ENCODE measurements around the gene ALDH3B1.

The ALDH3B1 gene

DNA sequence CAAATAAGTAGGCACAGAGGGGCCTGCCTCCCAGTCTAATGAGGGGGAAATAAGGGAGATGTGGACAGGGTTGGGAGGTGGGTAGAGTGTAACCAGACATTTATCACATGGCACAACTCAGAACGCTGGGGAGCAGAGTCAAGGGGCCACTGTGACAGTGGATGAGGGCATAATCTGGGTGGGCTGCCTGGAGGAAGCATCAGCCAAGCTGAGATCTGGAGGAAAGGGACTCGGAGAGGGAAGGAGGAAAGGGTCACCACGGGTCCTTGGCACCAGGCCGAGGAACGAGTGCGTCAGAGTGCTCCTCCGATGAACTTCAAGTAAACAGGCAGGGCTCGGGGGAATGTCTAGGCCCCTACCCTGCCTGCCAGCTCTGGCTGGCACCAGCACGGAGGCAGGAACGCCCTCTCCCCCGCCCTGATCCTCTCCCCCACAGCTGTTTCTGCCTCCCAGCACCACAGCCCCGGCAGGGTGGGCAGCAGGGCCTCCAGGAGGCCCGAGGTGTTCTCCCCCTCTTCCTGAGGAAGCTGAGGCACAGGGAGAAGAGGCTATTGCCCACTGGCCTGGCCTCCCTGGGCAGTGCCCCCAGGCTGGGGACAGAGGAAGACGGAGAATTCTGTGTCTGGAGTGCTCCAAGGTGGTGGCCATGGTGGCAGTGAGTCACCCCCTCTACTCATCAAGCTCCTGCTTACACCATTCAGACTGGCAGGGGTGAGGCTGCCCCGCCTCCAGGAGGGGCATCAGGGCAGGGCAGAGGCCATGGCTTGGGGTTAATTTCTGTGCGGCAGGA is 4.2 kb downstream of the ALDH3B1 start:
- DNase-seq: no peak

- DNase-seq: no peak
These were observed 4.9 kb downstream of the ALDH3B1 start for GRCh38 chr11:68014947-68015447.

- DNase-seq: no peak
These were observed 5.3 kb downstream of the ALDH3B1 start for GRCh38 chr11:68015467-68015866.

DNA sequence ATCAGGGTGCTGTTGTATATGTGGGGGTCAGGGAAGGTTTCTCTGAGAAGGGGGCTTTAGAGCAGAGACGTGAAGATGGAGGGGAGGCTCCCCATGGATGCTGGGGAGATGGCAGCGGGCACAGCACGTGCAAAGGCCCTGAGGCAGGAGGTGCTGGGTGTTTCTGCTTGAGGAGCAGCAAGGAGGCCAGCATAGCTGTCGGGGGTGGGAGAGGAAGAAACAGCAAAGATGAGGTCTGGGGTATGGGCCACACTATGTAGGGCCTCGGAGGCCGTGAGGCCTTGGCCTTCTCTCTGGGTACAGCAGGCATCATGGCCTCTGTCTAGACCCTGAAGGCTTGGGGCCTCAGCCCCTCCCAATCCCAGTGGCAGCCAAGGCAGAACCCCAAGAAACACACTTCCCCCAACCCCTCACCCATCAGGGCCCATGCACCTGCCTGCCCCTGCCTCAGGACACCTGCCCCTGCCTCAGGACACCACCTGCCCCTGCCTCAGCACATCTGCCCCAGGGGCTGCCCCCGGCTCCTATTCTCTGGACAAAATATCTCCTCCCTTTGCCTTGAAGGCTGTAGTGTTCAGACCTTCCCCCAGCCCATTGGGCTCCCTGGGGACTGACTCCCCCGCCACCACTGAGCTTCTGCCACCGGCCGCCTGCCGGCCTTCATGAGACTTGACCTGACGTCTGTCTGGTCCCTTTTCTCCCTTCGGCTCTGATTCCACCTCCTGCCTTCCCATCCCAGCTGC is 6.2 kb downstream of the ALDH3B1 start:
- DNase-seq: no peak

- DNase-seq: no peak
These were observed 7.0 kb downstream of the ALDH3B1 start for GRCh38 chr11:68016904-68017817.

GRCh38 chr11:68017980-68018729 is 8.0 kb downstream of the ALDH3B1 start:
- DNase-seq: no peak

- DNase-seq: no peak
These were observed 8.6 kb downstream of the ALDH3B1 start for GRCh38 chr11:68018730-68019190.

GRCh38 chr11:68019486-68019885 is 9.4 kb downstream of the ALDH3B1 start:
- DNase-seq: no peak

DNA sequence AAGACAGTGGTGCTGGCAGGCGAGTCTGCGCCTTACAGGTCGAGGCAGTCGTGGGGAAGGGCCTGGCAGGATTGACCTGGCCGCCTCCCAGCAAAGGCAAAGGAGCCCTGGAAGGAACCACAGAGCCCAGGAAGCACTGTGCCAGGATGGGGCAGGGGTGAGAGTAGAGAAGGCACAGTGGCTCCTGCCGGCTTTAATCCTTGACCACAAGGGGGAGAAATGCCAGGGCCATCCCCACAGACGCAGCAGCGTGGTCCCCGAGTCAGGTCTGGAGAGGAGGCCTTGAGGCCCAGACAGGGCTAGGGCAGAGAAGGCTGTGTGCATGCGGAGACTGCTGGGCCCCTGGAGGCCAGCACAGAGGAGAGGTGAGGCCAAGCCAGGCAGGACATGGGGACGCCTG is 10.4 kb downstream of the ALDH3B1 start:
- no peak for DNase-seq

DNA sequence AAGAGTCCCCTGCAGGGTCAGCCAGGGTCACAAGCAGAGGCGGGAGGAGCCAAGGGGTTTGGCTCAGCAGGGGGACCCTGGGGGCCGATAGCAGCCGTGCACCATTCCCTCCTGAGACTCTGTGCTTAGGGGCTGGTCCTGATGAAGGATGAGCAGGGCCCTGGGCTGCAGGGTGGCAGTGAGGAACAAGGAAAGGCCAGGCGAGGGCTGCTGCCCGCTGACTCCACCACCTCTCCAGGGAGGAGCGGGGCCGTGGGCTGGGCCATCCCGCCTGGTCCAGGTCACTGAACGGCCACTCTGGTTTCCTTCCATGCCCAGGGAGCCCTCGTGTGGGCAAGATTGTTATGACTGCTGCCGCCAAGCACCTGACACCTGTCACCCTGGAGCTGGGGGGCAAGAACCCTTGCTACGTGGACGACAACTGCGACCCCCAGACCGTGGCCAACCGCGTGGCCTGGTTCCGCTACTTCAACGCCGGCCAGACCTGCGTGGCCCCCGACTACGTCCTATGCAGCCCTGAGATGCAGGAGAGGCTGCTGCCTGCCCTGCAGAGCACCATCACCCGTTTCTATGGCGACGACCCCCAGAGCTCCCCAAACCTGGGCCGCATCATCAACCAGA is 11.2 kb downstream of the ALDH3B1 start:
- DNase-seq: no peak

DNA sequence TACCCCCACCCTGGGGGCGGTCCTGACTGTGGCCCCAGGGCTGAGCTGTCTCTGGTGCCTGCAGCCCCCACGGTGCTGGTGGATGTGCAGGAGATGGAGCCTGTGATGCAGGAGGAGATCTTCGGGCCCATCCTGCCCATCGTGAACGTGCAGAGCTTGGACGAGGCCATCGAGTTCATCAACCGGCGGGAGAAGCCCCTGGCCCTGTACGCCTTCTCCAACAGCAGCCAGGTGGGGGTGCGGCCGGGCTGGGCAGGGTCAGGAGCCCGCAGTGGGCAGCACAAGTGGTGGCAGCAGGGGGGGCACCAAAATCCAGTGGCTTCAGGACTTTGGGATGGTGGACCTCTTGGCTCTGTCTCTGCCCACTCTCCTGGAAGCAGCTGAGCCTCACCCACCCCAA is 12.4 kb downstream of the ALDH3B1 start:
- DNase-seq: no peak

- no peak for DNase-seq
These were observed 14.4 kb downstream of the ALDH3B1 start for GRCh38 chr11:68024508-68024907.

- no peak for DNase-seq
These were observed 14.9 kb downstream of the ALDH3B1 start for GRCh38 chr11:68025047-68025446.

GRCh38 chr11:68026391-68027105 is 16.4 kb downstream of the ALDH3B1 start:
- DNase-seq: no peak

DNA sequence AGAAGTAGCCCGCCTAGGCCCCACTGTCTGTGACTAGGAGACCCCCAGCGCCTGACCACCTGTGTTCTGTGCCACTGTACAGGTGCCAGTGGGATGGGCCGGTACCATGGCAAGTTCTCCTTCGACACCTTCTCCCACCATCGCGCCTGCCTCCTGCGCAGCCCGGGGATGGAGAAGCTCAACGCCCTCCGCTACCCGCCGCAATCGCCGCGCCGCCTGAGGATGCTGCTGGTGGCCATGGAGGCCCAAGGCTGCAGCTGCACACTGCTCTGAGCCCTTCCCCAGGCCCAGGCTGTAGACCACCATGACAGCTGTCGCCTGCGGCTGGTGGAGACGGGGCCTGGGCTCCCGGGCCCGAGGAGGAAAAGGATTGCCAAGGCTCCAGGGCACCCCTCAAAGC is 17.5 kb downstream of the ALDH3B1 start:
- no peak for DNase-seq

DNA sequence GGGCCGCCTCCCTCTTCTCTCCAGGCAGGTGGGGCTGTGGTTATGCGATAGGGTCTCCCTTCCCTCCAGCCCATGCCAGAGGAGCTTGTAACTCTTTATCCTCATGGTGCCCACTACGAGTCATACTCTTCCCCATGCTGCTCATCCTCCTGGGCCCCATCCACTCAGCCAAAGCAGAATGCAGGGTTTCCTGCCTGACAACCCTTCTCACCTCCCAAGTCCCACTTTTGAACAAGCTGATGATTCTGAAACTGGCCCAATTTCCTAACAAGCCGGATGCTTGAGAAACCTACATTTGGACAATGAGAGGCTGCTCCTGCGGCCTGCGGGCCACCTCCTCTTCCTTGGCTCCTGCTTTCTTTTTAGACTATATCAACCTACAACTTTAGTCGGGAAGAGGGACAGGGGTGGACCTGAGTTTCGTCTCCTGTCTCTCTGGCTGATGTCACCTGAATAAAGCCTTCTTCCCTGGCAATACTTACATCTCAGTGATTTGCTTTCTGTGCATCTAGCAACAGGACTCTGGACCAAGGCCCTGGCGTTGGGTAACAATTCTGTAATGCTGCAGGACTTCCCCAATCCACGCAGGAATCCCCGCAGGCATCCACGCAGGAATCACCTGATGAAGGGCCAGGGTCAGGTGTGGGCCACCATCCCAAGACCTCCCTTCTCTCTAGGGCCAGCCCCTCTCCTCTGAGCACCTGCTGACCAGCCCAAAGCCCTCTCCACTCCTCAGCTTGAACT is 18.8 kb downstream of the ALDH3B1 start:
- DNase-seq: no peak

- peak; percentile 99 for DNase-seq
These were observed 20.4 kb downstream of the ALDH3B1 start, which contains the start of gene NDUFS8 for GRCh38 chr11:68030318-68031143. Gene NDUFS8 (plus strand): TSS chr11:68030681. CDS start chr11:68032152, 1,471 bp downstream.

GRCh38 chr11:68031144-68031464 is 21.0 kb downstream of the ALDH3B1 start:
- no peak for DNase-seq

DNA sequence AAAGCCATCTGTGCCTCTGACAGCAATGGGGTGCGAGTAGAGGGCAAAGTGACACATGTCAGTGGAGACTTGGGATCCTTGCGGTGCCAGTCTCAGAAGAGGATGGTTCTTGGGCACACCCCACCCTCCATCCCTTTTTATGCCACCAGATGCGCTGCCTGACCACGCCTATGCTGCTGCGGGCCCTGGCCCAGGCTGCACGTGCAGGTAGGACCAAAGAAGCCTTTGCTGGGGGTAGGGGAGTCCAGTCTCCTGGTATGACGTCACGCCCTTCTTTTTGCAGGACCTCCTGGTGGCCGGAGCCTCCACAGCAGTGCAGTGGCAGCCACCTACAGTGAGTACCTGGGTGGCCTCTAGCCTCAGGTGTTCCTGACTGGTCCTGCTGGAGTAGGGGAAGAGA is 21.9 kb downstream of the ALDH3B1 start:
- no peak for DNase-seq

All from NCI-H345 (cell line).